Measurements from ENCODE around the gene CCDC85C. TPM values are rescaled to one million over a fixed set of nuclear protein-coding genes. Genes with fewer than 3 reads are reported as not detected.

CCDC85C gene
- total and polyA plus RNA-seq, 2 experiments from 2014 or later, result 4.5 to 24.9 TPM

- H3K4me2 ChIP-seq, result peak overlapping the region; percentile 93
- H3K9me2 ChIP-seq (ENCODE audit: insufficient read depth), result no peaks in the 10 kb centered on the region
- Mint-ChIP-seq H3K27ac (no peak overlapping the region), H3K4me1 (peaks cover 8% of the 10 kb centered on the region), H3K27me3 (ENCODE audit: insufficient read depth, low read depth, poor library complexity) (peaks cover 24% of the 10 kb centered on the region), H3K4me3 (peak overlapping the region; percentile 73), H3K36me3 (ENCODE audit: low read depth) (no peaks in the 10 kb centered on the region), H3K9me3 (no peaks in the 10 kb centered on the region)
- no peak overlapping the region for H3K27ac ChIP-seq (ENCODE audit: low read depth)
- no peaks in the 10 kb centered on the region for H3K36me3 ChIP-seq (ENCODE audit: insufficient read depth)
- peaks cover 29% of the 10 kb centered on the region for H3K27me3 ChIP-seq (ENCODE audit: insufficient read depth)
- H4K20me1 ChIP-seq (replicated peaks; ENCODE audit: insufficient read depth), result no peaks in the 10 kb centered on the region
- TF ChIP-seq JUNB (IDR thresholded peaks at IDR 0.05; ENCODE audit: unreplicated experiment) (no peak), NANOG (IDR thresholded peaks at IDR 0.05; ENCODE audit: borderline replicate concordance) (no peak), EZH2phosphoT487 (IDR thresholded peaks at IDR 0.05; ENCODE audit: unreplicated experiment) (no peak), EZH2 (IDR thresholded peaks at IDR 0.05; ENCODE audit: low read depth, unreplicated experiment) (no peak), CREB1 (CRISPR knock-in tag; IDR thresholded peaks at IDR 0.05; ENCODE audit: low read depth) (no peak), ZNF114 (CRISPR knock-in tag; IDR thresholded peaks at IDR 0.05) (no peak), REST (IDR thresholded peaks at IDR 0.05; ENCODE audit: unreplicated experiment) (no peak), STAT1 (IDR thresholded peaks at IDR 0.05; ENCODE audit: unreplicated experiment) (no peak), POLR2AphosphoS5 (IDR thresholded peaks at IDR 0.05; ENCODE audit: low read depth) (no peak), CTCF (conservative IDR thresholded peaks at IDR 0.05; ENCODE audit: low read depth in 2 of 2) (no peak), ZNF331 (CRISPR knock-in tag; IDR thresholded peaks at IDR 0.05; ENCODE audit: low read depth) (no peak), ETS1 (IDR thresholded peaks at IDR 0.05) (no peak), ZNF462 (CRISPR knock-in tag; IDR thresholded peaks at IDR 0.05) (no peak)
- ATAC-seq, result peak; percentile 12
- H3K4me1 ChIP-seq (ENCODE audit: insufficient read depth), result peaks cover 3% of the 10 kb centered on the region; the same call in 1 of the 2 replicates
- H3K4me3 ChIP-seq, result peak overlapping the region; percentile 73
- H3K79me2 ChIP-seq (replicated peaks; ENCODE audit: insufficient read depth), result no peaks in the 10 kb centered on the region
- no peak for DNase-seq (ENCODE audit: low spot score)
- H2AFZ ChIP-seq, result peak overlapping the region; percentile 96
- H3F3A ChIP-seq (replicated peaks; ENCODE audit: low read depth), result 0 out of 2 replicates have a peak, but pooled peaks cover 3% of the 10 kb centered on the region
These were observed 41.8 kb upstream of the CCDC85C start for GRCh38 chr14:99645545-99646505.
